SU-DHL-6 (cell line): ENCODE measurements around the gene CELA2A.

Source experiments
- H2AFZ ChIP-seq: fragments of 200-600 bp; sonication (generic); 2 replicates; pipeline ENCODE4 v1.6.1; 2014; ENCODE audit warnings: low read depth, mild to moderate bottlenecking, moderate library complexity, mixed read lengths, antibody characterized with exemption, low read length; ENCODE audit not compliant: severe bottlenecking
- H3F3A ChIP-seq: fragments of 200-600 bp; shearing (Covaris generic); 2 replicates; pipeline ENCODE4 v1.6.0; 2016; ENCODE audit warnings: antibody characterized with exemption, mild to moderate bottlenecking; ENCODE audit not compliant: insufficient read depth
- H3K27ac ChIP-seq: fragments of 200-600 bp; sonication (generic); 2 replicates; pipeline ENCODE4 v1.5.1; 2016; ENCODE audit warnings: low read depth, mild to moderate bottlenecking, low read length, moderate library complexity, mixed read lengths
- H3K27me3 ChIP-seq: fragments of 200-600 bp; sonication (generic), shearing (Covaris generic); 2 replicates; pipeline ENCODE4 v1.6.0; 2014; ENCODE audit warnings: mild to moderate bottlenecking, low read length
- H3K36me3 ChIP-seq: fragments of 200-600 bp; sonication (generic); 2 replicates; pipeline ENCODE4 v1.6.1; 2014; ENCODE audit warnings: mild to moderate bottlenecking, low read length, mixed read lengths
- H3K4me2 ChIP-seq: fragments of 300-600, 200-600 bp; shearing (Covaris generic), sonication (generic); 2 replicates; pipeline ENCODE4 v1.6.0; 2014; ENCODE audit warnings: low read length, low read depth, mild to moderate bottlenecking; ENCODE audit not compliant: poor library complexity, severe bottlenecking
- H3K4me3 ChIP-seq: fragments of 200-600 bp; sonication (generic); 2 replicates; pipeline ENCODE4 v1.5.1; 2014; ENCODE audit warnings: antibody characterized with exemption, low read length, mild to moderate bottlenecking, mixed read lengths; ENCODE audit not compliant: insufficient read depth, poor library complexity, severe bottlenecking
- H3K79me2 ChIP-seq: fragments of 200-600 bp; sonication (generic); 2 replicates; pipeline ENCODE4 v1.6.1; 2014; ENCODE audit warnings: mild to moderate bottlenecking, low read length, moderate library complexity; ENCODE audit not compliant: insufficient read depth
- H3K9ac ChIP-seq: fragments of 200-600 bp; sonication (generic); 2 replicates; pipeline ENCODE4 v1.7.0; 2014; ENCODE audit warnings: mild to moderate bottlenecking, low read length
- H3K9me2 ChIP-seq: fragments of 200-600 bp; sonication (generic); replicated peaks from 2 replicates; pipeline ENCODE4 v1.6.1; 2014; ENCODE audit warnings: low read length; ENCODE audit not compliant: insufficient read depth
- H3K9me3 ChIP-seq: fragments of 200-600 bp; sonication (generic); 2 replicates; pipeline ENCODE4 v1.6.1; 2014; ENCODE audit warnings: low read length, mixed read lengths; ENCODE audit not compliant: insufficient read depth
- H4K20me1 ChIP-seq: fragments of 200-600 bp; sonication (generic); 2 replicates; pipeline ENCODE4 v1.6.1; 2014; ENCODE audit warnings: low read depth, mild to moderate bottlenecking, antibody characterized with exemption, low read length, moderate library complexity, mixed read lengths
- EZH2phosphoT487 ChIP-seq: fragments of 200-600 bp; sonication (generic), shearing (Covaris generic); conservative IDR thresholded peaks from 2 replicates; pipeline ENCODE4 v1.6.1; 2018; ENCODE audit warnings: mild to moderate bottlenecking, antibody characterized with exemption, low read length, moderate library complexity, mixed read lengths
- TF ChIP-seq, protein P1 (sequence below): fragments of 200-600 bp; sonication (generic); IDR thresholded peaks from one replicate; pipeline ENCODE4 v1.5.1; 2017; ENCODE audit warnings: antibody characterized with exemption, mild to moderate bottlenecking, low read length, moderate library complexity; ENCODE audit not compliant: insufficient read depth, poor library complexity, severe bottlenecking

Gene CELA2A

GRCh38 chr1:15456313-15456954, at the start of gene CELA2A:
Gene CELA2A, plus strand, starts transcription at chr1:15456732. Its CDS starts 22 bp downstream, at chr1:15456754.
- Histone ChIP-seq H4K20me1 (no peaks in the 10 kb centered on the region), H3F3A (no peaks in the 10 kb centered on the region), H3K4me2 (no peak within 1 kb of the TSS), H3K9me2 (no peaks in the 10 kb centered on the region), H3K4me3 (no peak within 1 kb of the TSS), H2AFZ (no peak within 1 kb of the TSS), H3K27me3 (no peaks in the 10 kb centered on the region), H3K27ac (no peak within 1 kb of the TSS), H3K9me3 (no peaks in the 10 kb centered on the region), H3K36me3 (no peaks in the 10 kb centered on the region), H3K79me2 (no peaks in the 10 kb centered on the region), H3K9ac (no peak within 1 kb of the TSS)
- TF ChIP-seq EZH2phosphoT487: no peak

DNA sequence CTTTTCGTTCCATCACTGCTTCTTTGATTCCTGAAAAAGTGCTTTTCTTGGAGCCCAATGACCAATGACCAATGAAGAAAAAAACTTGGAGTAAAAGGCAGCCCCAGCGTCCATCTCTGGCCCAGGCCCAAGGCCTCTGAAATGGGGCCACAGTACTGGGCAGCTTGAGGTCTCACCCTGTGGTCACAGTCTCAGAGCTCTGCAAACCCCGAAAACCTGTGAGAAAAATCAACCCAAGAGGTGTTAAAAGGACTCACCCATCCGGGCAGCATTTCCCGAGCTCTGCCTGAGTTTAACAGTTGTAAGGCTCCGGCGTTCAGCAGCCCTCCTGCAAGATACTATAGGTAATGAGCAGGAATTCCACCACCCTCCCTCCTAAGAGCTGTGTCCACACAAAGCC, 49.0 kb upstream of the CELA2A start:
- no peaks in the 10 kb centered on the region for H3F3A ChIP-seq
- H3K27ac ChIP-seq: no peak overlapping the region
- TF ChIP-seq EZH2phosphoT487: no peak
- TF ChIP-seq, protein P1, sequence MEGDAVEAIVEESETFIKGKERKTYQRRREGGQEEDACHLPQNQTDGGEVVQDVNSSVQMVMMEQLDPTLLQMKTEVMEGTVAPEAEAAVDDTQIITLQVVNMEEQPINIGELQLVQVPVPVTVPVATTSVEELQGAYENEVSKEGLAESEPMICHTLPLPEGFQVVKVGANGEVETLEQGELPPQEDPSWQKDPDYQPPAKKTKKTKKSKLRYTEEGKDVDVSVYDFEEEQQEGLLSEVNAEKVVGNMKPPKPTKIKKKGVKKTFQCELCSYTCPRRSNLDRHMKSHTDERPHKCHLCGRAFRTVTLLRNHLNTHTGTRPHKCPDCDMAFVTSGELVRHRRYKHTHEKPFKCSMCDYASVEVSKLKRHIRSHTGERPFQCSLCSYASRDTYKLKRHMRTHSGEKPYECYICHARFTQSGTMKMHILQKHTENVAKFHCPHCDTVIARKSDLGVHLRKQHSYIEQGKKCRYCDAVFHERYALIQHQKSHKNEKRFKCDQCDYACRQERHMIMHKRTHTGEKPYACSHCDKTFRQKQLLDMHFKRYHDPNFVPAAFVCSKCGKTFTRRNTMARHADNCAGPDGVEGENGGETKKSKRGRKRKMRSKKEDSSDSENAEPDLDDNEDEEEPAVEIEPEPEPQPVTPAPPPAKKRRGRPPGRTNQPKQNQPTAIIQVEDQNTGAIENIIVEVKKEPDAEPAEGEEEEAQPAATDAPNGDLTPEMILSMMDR: no peak
- H3K79me2 ChIP-seq: peaks cover 15% of the 10 kb centered on the region; the same call in 1 of the 2 replicates
- H3K9ac ChIP-seq: no peak overlapping the region
- no peaks in the 10 kb centered on the region for H3K9me2 ChIP-seq
- H4K20me1 ChIP-seq: no peaks in the 10 kb centered on the region
- no peak overlapping the region for H2AFZ ChIP-seq
- H3K4me3 ChIP-seq: no peak overlapping the region
- H3K9me3 ChIP-seq: no peaks in the 10 kb centered on the region
- no peak overlapping the region for H3K4me2 ChIP-seq
- no peaks in the 10 kb centered on the region for H3K27me3 ChIP-seq
- no peaks in the 10 kb centered on the region for H3K36me3 ChIP-seq

GRCh38 chr1:15408890-15409387, 47.6 kb upstream of the CELA2A start:
- Histone ChIP-seq H3K9me2 (no peaks in the 10 kb centered on the region), H3K27ac (no peak overlapping the region), H3K4me2 (peak overlapping the region; percentile 73), H3K4me3 (peak overlapping the region; percentile 91), H3K36me3 (no peaks in the 10 kb centered on the region), H3K79me2 (peaks cover 15% of the 10 kb centered on the region; the same call in 1 of the 2 replicates), H3K9me3 (no peaks in the 10 kb centered on the region), H3F3A (no peaks in the 10 kb centered on the region), H3K27me3 (no peaks in the 10 kb centered on the region), H2AFZ (peak overlapping the region; percentile 39), H3K9ac (peak overlapping the region; percentile 87), H4K20me1 (no peaks in the 10 kb centered on the region)
- TF ChIP-seq EZH2phosphoT487: no peak
- TF ChIP-seq, protein P1: no peak
